ENCODE data around the gene PLA2G2C.

PLA2G2C gene

GRCh38 chr1:20154301-20154831 is 32.0 kb downstream of the PLA2G2C start:
- peaks cover 12% of the 10 kb centered on the region for H3K27me3 Mint-ChIP-seq

GRCh38 chr1:20153000-20153418 is 33.3 kb downstream of the PLA2G2C start:
- no peak for ATAC-seq

More at GRCh38 chr1:20154301-20154831, 32.0 kb downstream of the PLA2G2C start:
- Mint-ChIP-seq H3K27ac (no peak overlapping the region), H3K9me3 (peaks cover 0 to 7% of the 10 kb centered on the region in 2 donors), H3K4me3 (no peak overlapping the region), H3K4me1 (peaks cover 22% of the 10 kb centered on the region)
- ATAC-seq (no peak), DNase-seq (no peak)

GRCh38 chr1:20152599-20152930 is 33.8 kb downstream of the PLA2G2C start:
- Mint-ChIP-seq H3K9me3 (no peaks in the 10 kb centered on the region), H3K4me1 (peaks cover 22% of the 10 kb centered on the region), H3K27ac (peak overlapping the region in 1 of 2 donors; percentile 82), H3K27me3 (peaks cover 12% of the 10 kb centered on the region), H3K4me3 (peak overlapping the region in 1 of 2 donors; percentile 88)
- no peak for ATAC-seq
- DNase-seq = no peak

More at GRCh38 chr1:20153000-20153418, 33.3 kb downstream of the PLA2G2C start:
- peaks cover 12% of the 10 kb centered on the region for H3K27me3 Mint-ChIP-seq
- DNase-seq = no peak
- H3K4me1 Mint-ChIP-seq = peaks cover 22% of the 10 kb centered on the region
- no peaks in the 10 kb centered on the region for H3K9me3 Mint-ChIP-seq
- H3K27ac Mint-ChIP-seq = no peak overlapping the region
- no peak overlapping the region for H3K4me3 Mint-ChIP-seq

- H3K27me3 Mint-ChIP-seq = peaks cover 12% of the 10 kb centered on the region
- peak; percentile 93 for ATAC-seq
- peak; percentile 76 to 78 for DNase-seq
- H3K4me3 Mint-ChIP-seq = peak overlapping the region; percentile 59 to 88
- peaks cover 22% of the 10 kb centered on the region for H3K4me1 Mint-ChIP-seq
- no peaks in the 10 kb centered on the region for H3K9me3 Mint-ChIP-seq
- peak overlapping the region; percentile 22 to 82 for H3K27ac Mint-ChIP-seq
Observed at GRCh38 chr1:20151906-20152598, 34.3 kb downstream of the PLA2G2C start.

GRCh38 chr1:20150969-20151368 is 35.3 kb downstream of the PLA2G2C start:
- DNase-seq (no peak), ATAC-seq (no peak)
- peaks cover 22% of the 10 kb centered on the region for H3K4me1 Mint-ChIP-seq
- H3K27ac Mint-ChIP-seq = no peak overlapping the region
- H3K4me3 Mint-ChIP-seq = no peak overlapping the region
- H3K9me3 Mint-ChIP-seq = no peaks in the 10 kb centered on the region
- H3K27me3 Mint-ChIP-seq = peaks cover 12% of the 10 kb centered on the region

GRCh38 chr1:20150326-20150705 is 36.0 kb downstream of the PLA2G2C start:
- Mint-ChIP-seq H3K27me3 (peaks cover 12% of the 10 kb centered on the region), H3K9me3 (no peaks in the 10 kb centered on the region), H3K4me3 (no peak overlapping the region), H3K4me1 (peaks cover 22% of the 10 kb centered on the region), H3K27ac (no peak overlapping the region)
- DNase-seq (no peak), ATAC-seq (no peak)

- no peak for DNase-seq
- H3K4me1 Mint-ChIP-seq = peaks cover 19% of the 10 kb centered on the region
- peaks cover 12% of the 10 kb centered on the region for H3K27me3 Mint-ChIP-seq
- H3K9me3 Mint-ChIP-seq = no peaks in the 10 kb centered on the region
- H3K4me3 Mint-ChIP-seq = no peak overlapping the region
- ATAC-seq = no peak
- no peak overlapping the region for H3K27ac Mint-ChIP-seq
Observed at GRCh38 chr1:20149601-20150325, 36.6 kb downstream of the PLA2G2C start.

- no peaks in the 10 kb centered on the region for H3K9me3 Mint-ChIP-seq
- DNase-seq (no peak), ATAC-seq (no peak)
- H3K27me3 Mint-ChIP-seq = peaks cover 12% of the 10 kb centered on the region
- H3K27ac Mint-ChIP-seq = peak overlapping the region in 1 of 2 donors; percentile 19
- no peak overlapping the region for H3K4me3 Mint-ChIP-seq
- peaks cover 10% of the 10 kb centered on the region for H3K4me1 Mint-ChIP-seq
Observed at GRCh38 chr1:20148571-20149500, 37.5 kb downstream of the PLA2G2C start.

- DNase-seq (no peak), ATAC-seq (no peak)
- Mint-ChIP-seq H3K9me3 (no peaks in the 10 kb centered on the region), H3K27ac (peak overlapping the region in 1 of 2 donors; percentile 19), H3K4me3 (no peak overlapping the region), H3K4me1 (peaks cover 9% of the 10 kb centered on the region), H3K27me3 (peaks cover 12% of the 10 kb centered on the region)
Observed at GRCh38 chr1:20147846-20148570, 38.3 kb downstream of the PLA2G2C start.

GRCh38 chr1:20143734-20144565 is 42.4 kb downstream of the PLA2G2C start:
- no peaks in the 10 kb centered on the region for H3K9me3 Mint-ChIP-seq
- H3K4me1 Mint-ChIP-seq = no peaks in the 10 kb centered on the region
- DNase-seq = no peak
- H3K4me3 Mint-ChIP-seq = no peak overlapping the region
- H3K27me3 Mint-ChIP-seq = no peaks in the 10 kb centered on the region
- no peak for ATAC-seq
- no peak overlapping the region for H3K27ac Mint-ChIP-seq

GRCh38 chr1:20143318-20143717 is 43.0 kb downstream of the PLA2G2C start:
- no peaks in the 10 kb centered on the region for H3K9me3 Mint-ChIP-seq
- DNase-seq = no peak
- ATAC-seq = no peak
- H3K4me3 Mint-ChIP-seq = no peak overlapping the region
- H3K27me3 Mint-ChIP-seq = no peaks in the 10 kb centered on the region
- H3K4me1 Mint-ChIP-seq = no peaks in the 10 kb centered on the region
- H3K27ac Mint-ChIP-seq = no peak overlapping the region

- Mint-ChIP-seq H3K27me3 (no peaks in the 10 kb centered on the region), H3K4me3 (no peak overlapping the region), H3K9me3 (no peaks in the 10 kb centered on the region)
Observed at GRCh38 chr1:20142001-20142710, 44.2 kb downstream of the PLA2G2C start.

GRCh38 chr1:20141466-20141865 is 44.9 kb downstream of the PLA2G2C start:
- Mint-ChIP-seq H3K27ac (no peak overlapping the region), H3K4me1 (no peaks in the 10 kb centered on the region), H3K9me3 (no peaks in the 10 kb centered on the region), H3K27me3 (no peaks in the 10 kb centered on the region), H3K4me3 (no peak overlapping the region)
- ATAC-seq = no peak
- no peak for DNase-seq

More at GRCh38 chr1:20142001-20142710, 44.2 kb downstream of the PLA2G2C start:
- ATAC-seq = no peak
- peak overlapping the region in 1 of 2 donors; percentile 49 for H3K27ac Mint-ChIP-seq
- H3K4me1 Mint-ChIP-seq = no peaks in the 10 kb centered on the region
- DNase-seq = no peak

- Mint-ChIP-seq H3K4me1 (no peaks in the 10 kb centered on the region), H3K4me3 (no peak overlapping the region), H3K27ac (no peak overlapping the region), H3K9me3 (no peaks in the 10 kb centered on the region), H3K27me3 (peaks cover under 1% of the 10 kb centered on the region)
- no peak for ATAC-seq
- DNase-seq = no peak
Observed at GRCh38 chr1:20141001-20141400, 45.3 kb downstream of the PLA2G2C start.

Data from stimulated activated naive CD8-positive, alpha-beta T cell treated with anti-CD3 and anti-CD28 coated beads, Interleukin-15, amount 100 ng/mL, for 72 hours (primary cell).